OCI-LY1 (cell line): ENCODE data around the gene CREB5.

ENCODE experiments used
- CTCF ChIP-seq: fragments of 200-600 bp; sonication (generic), shearing (Covaris generic); IDR thresholded peaks from 2 replicates; pipeline ENCODE4 v1.5.1; 2017; ENCODE audit warnings: mild to moderate bottlenecking, antibody characterized with exemption, low read length, moderate library complexity, mixed read lengths
- EZH2 ChIP-seq: fragments of 200-600 bp; sonication (generic), shearing (Covaris generic); IDR thresholded peaks from 2 replicates; pipeline ENCODE4 v1.8.0; 2017; ENCODE audit warnings: borderline replicate concordance, mixed run types, mild to moderate bottlenecking, antibody characterized with exemption, low read length, moderate library complexity, mixed read lengths

DNA sequence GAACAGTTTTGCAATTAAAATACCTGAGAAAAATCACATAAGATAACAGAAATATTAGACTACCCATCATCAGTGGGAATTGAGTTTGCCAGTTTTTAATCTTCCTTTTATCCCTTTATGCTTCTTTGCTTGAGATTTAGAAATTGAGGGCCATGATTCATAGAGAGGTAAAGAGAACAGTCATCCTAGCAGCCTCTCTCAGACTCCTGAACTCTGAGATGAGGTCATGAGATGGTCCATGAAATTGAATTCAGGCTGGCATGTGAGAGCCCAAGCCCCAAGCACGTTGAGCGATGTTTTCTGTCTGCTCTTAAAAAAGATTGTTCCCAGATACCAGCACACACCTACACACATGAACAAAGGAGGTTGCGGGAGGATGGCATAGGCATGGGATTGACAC is 91.1 kb downstream of the CREB5 start:
- TF ChIP-seq CTCF: no peak
- TF ChIP-seq EZH2: no peak
